T-cell (primary cell): ENCODE measurements around the gene CUEDC1. TPM values are rescaled to one million over a fixed set of nuclear protein-coding genes. Genes with fewer than 3 reads are reported as not detected.

Experiments
- ATAC-seq, 4 experiments: fragments of 200-7000 bp in 3 of 4; fragments of 150-1000 bp in 1 of 4; cut with Tn5 transposase; replicated peaks in 1 of 4; 1 replicate in 3 of 4; 2 replicates in 1 of 4; pipeline ENCODE4 v1.10.0; 2021; ENCODE audit warnings: moderate library complexity in 3 of 4, mild to moderate bottlenecking in 2 of 4, moderate number of reproducible peaks in 1 of 4
- CTCF ChIA-PET, 2 donors: fragments of 300-600 bp; sonication (Branson Sonifier 250); formaldehyde crosslinking; loops; one replicate each; lab custom pipeline; 2022; ENCODE audit warnings: antibody characterized with exemption in 2 of 2; lab: Charles Lee
- POLR2A ChIA-PET, 2 donors: fragments of 300-600 bp; sonication (Branson Sonifier 250); formaldehyde crosslinking; loops; one replicate each; lab custom pipeline; 2022; ENCODE audit warnings: antibody characterized with exemption in 2 of 2; lab: Charles Lee
- DNase-seq, 35 experiments: peaks; one replicate each; pipeline versions ENCODE4 v3.0.0 to v3.0.0-alpha.2; 2013 to 2023
- H3K27ac ChIP-seq: one replicate; pipeline ENCODE4 v1.5.1; 2013; ENCODE audit warnings: low read length
- H3K27me3 ChIP-seq, 2 experiments: replicated peaks in 1 of 2; 1 replicate in 1 of 2; 2 replicates in 1 of 2; pipeline versions ENCODE4 v1.6.1 to v1.7.0; 2013; ENCODE audit warnings: low read length in 1 of 2, mixed read lengths in 1 of 2; ENCODE audit not compliant: control insufficient read depth in 2 of 2, insufficient read depth in 2 of 2; ENCODE audit errors: extremely low read depth in 1 of 2
- H3K36me3 ChIP-seq, 2 donors: 1 replicate in 1 of 2; 2 replicates in 1 of 2; pipeline versions ENCODE4 v1.6.1 to v1.7.0; 2013; ENCODE audit warnings: low read length in 1 of 2; ENCODE audit not compliant: control insufficient read depth in 2 of 2, insufficient read depth in 1 of 2; ENCODE audit errors: extremely low read depth in 1 of 2
- H3K4me1 ChIP-seq, 2 experiments: 1 replicate in 1 of 2; 2 replicates in 1 of 2; pipeline versions ENCODE4 v1.6.1 to v1.7.0; 2013; ENCODE audit warnings: low read length in 2 of 2, mixed read lengths in 1 of 2; ENCODE audit not compliant: insufficient read depth in 2 of 2, control insufficient read depth in 1 of 2; ENCODE audit errors: extremely low read depth in 1 of 2
- H3K4me3 ChIP-seq, 2 donors: 1 replicate in 1 of 2; 2 replicates in 1 of 2; pipeline versions ENCODE4 v1.5.1 to v1.7.0; 2013; ENCODE audit warnings: mild to moderate bottlenecking in 2 of 2, low read length in 1 of 2, moderate library complexity in 1 of 2; ENCODE audit not compliant: control insufficient read depth in 1 of 2; ENCODE audit errors: extremely low read depth in 1 of 2
- H3K9me3 ChIP-seq: 2 replicates; pipeline ENCODE4 v1.7.0; 2013
- H3K27ac Mint-ChIP-seq, 2 donors: one replicate each; pipeline ENCODE4 v1.8.0; 2020 to 2021; ENCODE audit warnings: mild to moderate bottlenecking in 2 of 2, mixed read lengths in 2 of 2
- H3K27me3 Mint-ChIP-seq, 2 donors: one replicate each; pipeline ENCODE4 v1.8.0; 2021 to 2022; ENCODE audit warnings: mixed read lengths in 2 of 2
- H3K36me3 Mint-ChIP-seq: one replicate; pipeline ENCODE4 v1.8.0; 2021; ENCODE audit warnings: mixed read lengths
- H3K4me1 Mint-ChIP-seq, 3 donors: one replicate each; pipeline ENCODE4 v1.8.0; 2020 to 2022; ENCODE audit warnings: mixed read lengths in 3 of 3, mild to moderate bottlenecking in 1 of 3
- H3K4me3 Mint-ChIP-seq, 3 donors: one replicate each; pipeline ENCODE4 v1.8.0; 2020 to 2022; ENCODE audit warnings: mild to moderate bottlenecking in 3 of 3, mixed read lengths in 3 of 3, moderate library complexity in 3 of 3
- H3K9me3 Mint-ChIP-seq, 3 donors: one replicate each; pipeline ENCODE4 v1.8.0; 2020 to 2022; ENCODE audit warnings: mixed read lengths in 3 of 3
- WGBS: methylation state at CpG from one replicate; pipeline ENCODE4 v1.1.5; 2013; ENCODE audit warnings: missing lambda C conversion rate; ENCODE audit not compliant: insufficient coverage; 5-methylcytosine and 5-hydroxymethylcytosine counted together
- total RNA-seq, 35 experiments: library from RNA in 6 of 35; stranded (reverse) in 6 of 35; fragments of 120-200 nt in 1 of 35; gene quantifications; one replicate each; pipeline versions ENCODE4 v1.2.1 to v1.2.4 and lab custom pipeline; 2013 to 2026

Gene CUEDC1
- total RNA-seq, 5 donors from 2014 or later (not counting 1 experiment from before 2014, with no cell fraction given): 0.33 to 1.4 (median 0.74) TPM; not detected in 1

DNA sequence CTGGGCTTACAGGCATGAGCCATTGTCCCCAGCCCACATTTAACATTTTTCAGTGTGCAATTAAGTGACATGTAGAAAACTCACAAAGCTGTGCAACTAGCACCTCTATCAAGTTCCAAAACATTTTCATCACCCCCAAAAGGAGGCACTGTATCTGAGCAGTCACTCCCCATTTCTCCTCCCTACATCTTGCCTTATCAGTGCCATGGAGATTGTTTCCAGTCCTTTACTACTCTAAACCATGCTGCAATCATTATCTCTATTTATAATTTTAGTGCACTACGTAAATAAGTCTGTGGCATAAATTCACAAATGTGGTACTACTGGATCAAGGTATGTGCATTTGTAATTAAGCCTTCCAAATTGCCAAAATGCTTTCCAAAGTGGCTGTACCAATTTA lies 112.9 kb downstream of the CUEDC1 start:
- CTCF ChIA-PET: no interaction called here

GRCh38 chr17:57839571-57839923 lies 115.7 kb downstream of the CUEDC1 start:
- Mint-ChIP-seq H3K4me1 (peaks cover 7 to 11% (median 11%) of the 10 kb centered on the region in 3 donors), H3K27ac (no peak overlapping the region), H3K4me3 (no peak overlapping the region), H3K36me3 (peaks cover 23% of the 10 kb centered on the region), H3K9me3 (no peaks in the 10 kb centered on the region), H3K27me3 (no peaks in the 10 kb centered on the region)
- H3K27me3 ChIP-seq: no peaks in the 10 kb centered on the region
- ChIA-PET POLR2A (no interaction called here), CTCF (no interaction called here)
- no peak overlapping the region for H3K27ac ChIP-seq
- H3K9me3 ChIP-seq: no peaks in the 10 kb centered on the region
- H3K4me3 ChIP-seq: no peak overlapping the region
- DNase-seq (no peak), ATAC-seq (no peak)
- H3K36me3 ChIP-seq: peaks cover 10 to 35% of the 10 kb centered on the region in 2 donors
- WGBS: 96% methylated on average over 3 of the region's 6 CpGs
- no peaks in the 10 kb centered on the region for H3K4me1 ChIP-seq

More for the DNA sequence above, 112.9 kb downstream of the CUEDC1 start:
- no peak for ATAC-seq
- no peaks in the 10 kb centered on the region for H3K27me3 Mint-ChIP-seq
- POLR2A ChIA-PET: no interaction called here
- peaks cover 13 to 22% (median 17%) of the 10 kb centered on the region in 3 donors for H3K4me1 Mint-ChIP-seq
- no peak overlapping the region for H3K27ac Mint-ChIP-seq
- H3K36me3 Mint-ChIP-seq: peaks cover 27% of the 10 kb centered on the region
- H3K9me3 ChIP-seq: no peaks in the 10 kb centered on the region
- H3K27ac ChIP-seq: no peak overlapping the region
- no peaks in the 10 kb centered on the region for H3K9me3 Mint-ChIP-seq
- peaks cover 0 to 5% of the 10 kb centered on the region in 2 experiments for H3K4me1 ChIP-seq
- peaks cover 10 to 45% of the 10 kb centered on the region in 2 donors for H3K36me3 ChIP-seq
- no peak overlapping the region for H3K4me3 ChIP-seq
- WGBS: no CpG with 5 or more reads among the region's 1 CpG
- no peaks in the 10 kb centered on the region for H3K27me3 ChIP-seq
- no peak for DNase-seq
- H3K4me3 Mint-ChIP-seq: no peak overlapping the region

- Mint-ChIP-seq H3K9me3 (no peaks in the 10 kb centered on the region), H3K36me3 (peaks cover 23% of the 10 kb centered on the region), H3K27ac (no peak overlapping the region), H3K4me3 (no peak overlapping the region), H3K4me1 (peaks cover 12 to 15% (median 14%) of the 10 kb centered on the region in 3 donors), H3K27me3 (no peaks in the 10 kb centered on the region)
- Histone ChIP-seq H3K9me3 (no peaks in the 10 kb centered on the region), H3K4me1 (peaks cover 0 to 2% of the 10 kb centered on the region in 2 experiments), H3K27me3 (no peaks in the 10 kb centered on the region), H3K36me3 (peaks cover 10 to 35% of the 10 kb centered on the region in 2 donors), H3K4me3 (no peak overlapping the region), H3K27ac (no peak overlapping the region)
- ATAC-seq: no peak
- POLR2A ChIA-PET: no interaction called here
- WGBS: 92% methylated on average over 2 of the region's 6 CpGs
- DNase-seq: no peak
- CTCF ChIA-PET: no interaction called here
These were observed 116.2 kb downstream of the CUEDC1 start for GRCh38 chr17:57838857-57839570.

GRCh38 chr17:57838453-57838852 lies 116.8 kb downstream of the CUEDC1 start:
- Mint-ChIP-seq H3K27me3 (no peaks in the 10 kb centered on the region), H3K4me3 (no peak overlapping the region), H3K36me3 (peaks cover 23% of the 10 kb centered on the region), H3K9me3 (no peaks in the 10 kb centered on the region), H3K4me1 (peaks cover 13 to 15% (median 14%) of the 10 kb centered on the region in 3 donors), H3K27ac (no peak overlapping the region)
- no CpG with 5 or more reads among the region's 4 CpGs for WGBS
- Histone ChIP-seq H3K36me3 (peaks cover 10 to 35% of the 10 kb centered on the region in 2 donors), H3K4me3 (no peak overlapping the region), H3K4me1 (peaks cover 0 to 5% of the 10 kb centered on the region in 2 experiments), H3K27ac (no peak overlapping the region), H3K27me3 (no peaks in the 10 kb centered on the region), H3K9me3 (no peaks in the 10 kb centered on the region)
- no peak for DNase-seq
- ChIA-PET CTCF (no interaction called here), POLR2A (no interaction called here)
- ATAC-seq: no peak

GRCh38 chr17:57835333-57835900 lies 119.8 kb downstream of the CUEDC1 start:
- no peak overlapping the region for H3K27ac ChIP-seq
- no peaks in the 10 kb centered on the region for H3K27me3 ChIP-seq
- Mint-ChIP-seq H3K4me3 (no peak overlapping the region), H3K4me1 (peaks cover 5 to 6% (median 6%) of the 10 kb centered on the region in 3 donors), H3K27me3 (no peaks in the 10 kb centered on the region), H3K36me3 (peaks cover 18% of the 10 kb centered on the region), H3K9me3 (no peaks in the 10 kb centered on the region), H3K27ac (no peak overlapping the region)
- POLR2A ChIA-PET: no interaction called here
- H3K4me3 ChIP-seq: no peak overlapping the region
- CTCF ChIA-PET: interaction anchor here (0.5 to 1.0 kb wide), 3 partner anchors 45 to 719 kb away, joined by 3 to 8 read pairs (median 3); no protein-coding TSS in a partner anchor
- peaks cover 10 to 21% of the 10 kb centered on the region in 2 donors for H3K36me3 ChIP-seq
- no peak for ATAC-seq
- H3K9me3 ChIP-seq: no peaks in the 10 kb centered on the region
- no peak for DNase-seq
- peaks cover 0 to 13% of the 10 kb centered on the region in 2 experiments for H3K4me1 ChIP-seq
- no CpG with 5 or more reads among the region's 2 CpGs for WGBS

DNA sequence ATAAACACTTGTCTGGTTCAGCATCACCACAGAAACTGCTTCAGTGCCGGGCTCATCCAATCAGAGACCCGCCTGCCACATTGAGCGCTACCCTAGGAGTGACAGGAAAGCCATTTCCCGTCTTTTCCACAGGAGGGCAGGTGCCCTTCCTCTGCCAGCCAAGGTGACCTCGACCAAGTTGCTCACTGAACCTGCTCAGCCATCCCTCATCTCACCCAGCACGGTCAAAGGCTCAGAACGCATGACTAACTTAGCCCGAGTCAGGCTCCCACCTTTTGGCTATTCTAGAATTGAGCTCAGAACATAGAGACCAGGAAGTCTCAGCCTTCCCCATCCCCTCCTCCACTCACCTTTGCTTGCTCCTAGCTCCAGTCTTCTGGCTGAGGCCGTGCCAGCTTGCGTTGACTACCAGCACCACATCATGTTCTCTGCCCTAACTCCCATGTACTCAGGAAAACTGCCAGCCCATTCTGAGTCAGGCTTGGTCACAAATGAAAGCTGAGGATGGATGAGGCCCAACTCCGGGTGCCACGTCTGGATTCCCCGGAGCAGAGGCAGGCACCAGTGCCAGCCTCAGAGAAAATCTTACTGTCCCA lies 121.0 kb downstream of the CUEDC1 start:
- Mint-ChIP-seq H3K4me3 (no peak overlapping the region), H3K9me3 (no peaks in the 10 kb centered on the region), H3K36me3 (peaks cover 13% of the 10 kb centered on the region), H3K4me1 (peaks cover 5 to 6% (median 6%) of the 10 kb centered on the region in 3 donors), H3K27ac (no peak overlapping the region), H3K27me3 (no peaks in the 10 kb centered on the region)
- WGBS: 63% methylated on average over 10 of the region's 13 CpGs
- CTCF ChIA-PET: interaction anchor here (0.6 to 1.5 kb wide), 9 partner anchors 14 to 703 kb away, joined by 3 to 5 read pairs (median 4); partner anchors contain the start of gene CUEDC1 (in 1 of the 2)
- ATAC-seq: peak in 1 of 4 experiments; percentile 43
- POLR2A ChIA-PET: no interaction called here
- H3K4me3 ChIP-seq: no peak overlapping the region
- no peak for DNase-seq
- H3K27ac ChIP-seq: no peak overlapping the region
- peaks cover 10 to 11% of the 10 kb centered on the region in 2 donors for H3K36me3 ChIP-seq
- H3K27me3 ChIP-seq: no peaks in the 10 kb centered on the region
- peaks cover 0 to 13% of the 10 kb centered on the region in 2 experiments for H3K4me1 ChIP-seq
- H3K9me3 ChIP-seq: no peaks in the 10 kb centered on the region
